Transverse colon (tissue), 3 donors: ENCODE measurements around the gene NOC4L.

ENCODE experiments used
- CTCF ChIP-seq, 5 experiments: fragments of 200-600 bp in 3 of 5; fragments of 450-650 bp in 2 of 5; sonication (generic) in 3 of 5; IDR thresholded peaks; 1 replicate in 2 of 5; 2 replicates in 3 of 5; pipeline ENCODE4 v1.5.1; 2016 to 2017; ENCODE audit warnings: antibody characterized with exemption in 5 of 5, inconsistent platforms in 3 of 5, mild to moderate bottlenecking in 2 of 5, moderate library complexity in 1 of 5
- POLR2A ChIP-seq: fragments of 450-650 bp; IDR thresholded peaks from one replicate; pipeline ENCODE4 v1.6.1; 2016; ENCODE audit warnings: antibody characterized with exemption, mild to moderate bottlenecking, moderate library complexity

GRCh38 chr12:132145334-132145733 lies 1.1 kb downstream of the NOC4L start:
- TF ChIP-seq CTCF (IDR thresholded peaks at IDR 0.05) (no peak), POLR2A (no peak)
